NOMO-1 (cell line): ENCODE results near the gene CDC5L.

ENCODE experiments used
- DNase-seq, 2 experiments: peaks; one replicate each; lab custom pipeline; 2025; ENCODE audit not compliant: unreplicated experiment in 2 of 2; lab: John Stamatoyannopoulos, UW

CDC5L gene

GRCh38 chr6:44410363-44410762 lies 22.9 kb downstream of the CDC5L start:
- no peak for DNase-seq

- DNase-seq: no peak
These were observed 23.6 kb downstream of the CDC5L start for GRCh38 chr6:44411141-44411540.

- DNase-seq: no peak
These were observed 27.9 kb downstream of the CDC5L start for GRCh38 chr6:44415449-44415848.

- no peak for DNase-seq
These were observed 28.5 kb downstream of the CDC5L start for GRCh38 chr6:44415873-44416502.

- no peak for DNase-seq
These were observed 35.0 kb downstream of the CDC5L start for GRCh38 chr6:44422531-44422930.

GRCh38 chr6:44423306-44423705 lies 35.8 kb downstream of the CDC5L start:
- DNase-seq: no peak

- no peak for DNase-seq
These were observed 38.4 kb downstream of the CDC5L start for GRCh38 chr6:44425951-44426350.

GRCh38 chr6:44428682-44429081 lies 41.2 kb downstream of the CDC5L start:
- DNase-seq: no peak

- DNase-seq: no peak
These were observed 42.8 kb downstream of the CDC5L start for GRCh38 chr6:44430326-44430725.

- peak; percentile 52 to 66 for DNase-seq
These were observed 43.7 kb downstream of the CDC5L start for GRCh38 chr6:44431118-44431725.

GRCh38 chr6:44432227-44432626 lies 44.7 kb downstream of the CDC5L start:
- no peak for DNase-seq

- DNase-seq: no peak
These were observed 45.2 kb downstream of the CDC5L start for GRCh38 chr6:44432726-44433125.

GRCh38 chr6:44435500-44435899 lies 48.0 kb downstream of the CDC5L start:
- DNase-seq: no peak

GRCh38 chr6:44438827-44439226 lies 51.3 kb downstream of the CDC5L start:
- no peak for DNase-seq

GRCh38 chr6:44439270-44440045 lies 52.0 kb downstream of the CDC5L start:
- DNase-seq: no peak

- no peak for DNase-seq
These were observed 53.8 kb downstream of the CDC5L start for GRCh38 chr6:44441091-44441855.

- no peak for DNase-seq
These were observed 54.7 kb downstream of the CDC5L start for GRCh38 chr6:44442236-44442635.

GRCh38 chr6:44442833-44443444 lies 55.4 kb downstream of the CDC5L start:
- no peak for DNase-seq

- no peak for DNase-seq
These were observed 57.3 kb downstream of the CDC5L start for GRCh38 chr6:44444853-44445252.

- peak in 1 of 2 experiments; percentile 7 for DNase-seq
These were observed 59.3 kb downstream of the CDC5L start for GRCh38 chr6:44446626-44447300.
